ENCODE data around the gene FAM222B.
"Not testable (repeated sequence)": the region's sequence is repeated elsewhere in the genome, so short reads cannot be mapped to it uniquely, and the experiment has no call there.

DNA sequence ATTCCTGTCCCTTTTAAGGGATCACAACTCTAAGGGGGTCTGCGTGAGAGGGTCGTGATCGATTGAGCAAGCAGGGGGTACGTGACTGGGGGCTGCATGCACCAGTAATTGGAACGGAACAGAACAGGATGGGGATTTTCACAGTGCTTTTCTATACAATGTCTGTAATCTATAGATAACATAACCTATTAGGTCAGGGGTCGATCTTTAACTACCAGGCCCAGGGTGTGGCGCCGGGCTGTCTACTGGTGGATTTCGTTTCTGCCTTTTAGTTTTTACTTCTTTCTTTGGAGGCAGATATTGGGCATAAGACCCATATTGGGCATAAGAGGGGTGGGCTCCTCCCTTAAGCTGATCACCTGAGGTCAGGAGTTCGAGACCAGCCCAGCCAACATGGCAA lies 6.0 kb downstream of the FAM222B start:
- not testable (repeated sequence) for TF ChIP-seq CTCF (conservative IDR thresholded peaks at IDR 0.05; ENCODE audit: low read length); EZH2phosphoT487 (IDR thresholded peaks at IDR 0.05; ENCODE audit: borderline replicate concordance, low read depth, low read length)
